GM19395 (cell line): ENCODE results near the gene KRTAP5-4.
"Not testable (repeated sequence)": the region's sequence is repeated elsewhere in the genome, so short reads cannot be mapped to it uniquely, and the experiment has no call there.

Source experiments
- ATAC-seq: cut with Tn5 transposase; IDR thresholded peaks from one replicate; pipeline ENCODE4 v1.9.1; 2021; ENCODE audit warnings: mild to moderate bottlenecking, moderate library complexity; ENCODE audit not compliant: unreplicated experiment

KRTAP5-4 gene

DNA sequence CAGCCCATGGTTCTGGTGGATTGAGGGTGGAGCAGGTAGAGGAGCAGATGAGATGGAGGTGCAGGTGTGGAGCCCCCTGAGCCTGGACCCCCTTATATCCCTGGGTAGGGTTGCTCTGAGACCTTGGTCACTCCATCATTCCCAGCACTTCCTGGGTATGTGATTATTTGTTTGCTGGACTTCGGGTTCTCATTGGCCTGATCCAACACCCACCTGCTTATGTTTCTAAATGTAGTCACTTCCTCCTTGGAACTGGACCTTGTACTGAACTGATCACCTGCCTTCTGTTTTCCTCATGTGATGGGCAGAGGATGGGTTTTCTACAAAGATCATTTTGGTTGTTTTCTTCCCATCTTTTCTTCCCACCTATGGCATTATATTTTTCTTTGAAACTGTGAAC is at the start of gene KRTAP5-4:
KRTAP5-4 (minus strand) TSS at position 53 of the 400 bp plus-strand sequence; CDS start at position 8, 45 bp downstream.
- ATAC-seq = no peak

- no peak for ATAC-seq
Observed at GRCh38 chr11:1671658-1672057, 49.7 kb upstream of the KRTAP5-4 start.

GRCh38 chr11:1670905-1671371 is 49.0 kb upstream of the KRTAP5-4 start:
- no peak for ATAC-seq

- not testable (repeated sequence) for ATAC-seq
Observed at GRCh38 chr11:1670457-1670856, 48.5 kb upstream of the KRTAP5-4 start.

DNA sequence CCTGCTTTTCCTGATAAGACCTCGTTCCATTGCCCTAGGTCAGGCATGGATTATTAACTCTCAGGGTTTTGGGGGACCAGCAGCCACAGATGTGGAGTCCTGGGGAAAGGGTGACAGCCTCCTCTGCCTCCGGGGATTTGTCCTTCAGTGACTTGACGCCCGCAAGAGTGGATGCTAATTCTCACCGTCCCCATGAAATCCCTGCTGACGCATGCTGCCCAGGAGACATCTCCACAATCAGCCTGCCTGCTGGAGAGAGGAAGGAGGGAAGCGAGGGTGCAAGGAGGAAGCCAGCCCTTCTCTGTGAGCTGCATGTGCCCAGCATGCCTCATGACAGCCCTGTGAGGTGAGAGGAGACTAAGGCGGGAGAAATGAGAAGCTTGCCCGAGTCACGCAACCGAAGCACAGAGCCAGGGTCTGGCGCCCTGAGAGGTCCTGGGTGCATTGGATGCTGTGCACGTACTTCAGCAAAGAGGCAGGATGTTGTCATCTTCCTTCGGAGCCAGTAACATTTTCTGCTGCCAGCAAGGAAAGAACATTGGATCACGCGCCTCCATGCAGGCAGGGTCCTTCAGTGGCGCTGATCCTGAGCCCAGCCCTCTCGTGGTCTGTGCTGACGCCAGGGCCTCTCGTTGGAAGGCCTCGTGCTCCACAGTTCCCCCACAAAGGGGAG is 47.7 kb upstream of the KRTAP5-4 start:
- ATAC-seq = no peak

DNA sequence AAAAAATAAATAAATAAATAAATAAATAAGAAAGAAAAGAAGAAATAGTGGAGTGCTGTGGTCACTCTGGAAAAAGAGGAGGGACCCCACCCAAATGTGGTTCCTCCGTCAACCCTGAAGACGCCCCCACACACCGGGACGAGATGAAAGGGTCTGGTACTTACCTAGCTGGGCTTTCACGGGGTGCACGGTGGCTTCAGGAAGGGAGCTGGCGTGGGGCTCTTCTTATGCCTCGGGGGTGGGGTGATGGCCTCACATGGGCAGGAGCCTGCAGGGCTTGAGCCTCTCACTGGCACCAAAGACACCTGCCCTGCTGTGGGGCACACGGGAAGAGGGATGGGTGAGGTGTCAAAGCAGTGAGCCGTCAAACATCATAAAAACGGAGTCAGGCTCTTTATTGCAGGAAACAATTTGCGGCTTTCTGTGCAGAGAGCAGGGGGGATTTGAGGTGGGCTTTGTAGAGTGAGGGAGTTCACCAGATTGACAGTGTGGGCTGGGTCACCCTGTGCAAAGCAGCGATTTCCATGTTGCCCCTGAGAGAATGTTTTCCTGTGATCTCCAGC is 47.1 kb upstream of the KRTAP5-4 start:
- ATAC-seq = no peak

DNA sequence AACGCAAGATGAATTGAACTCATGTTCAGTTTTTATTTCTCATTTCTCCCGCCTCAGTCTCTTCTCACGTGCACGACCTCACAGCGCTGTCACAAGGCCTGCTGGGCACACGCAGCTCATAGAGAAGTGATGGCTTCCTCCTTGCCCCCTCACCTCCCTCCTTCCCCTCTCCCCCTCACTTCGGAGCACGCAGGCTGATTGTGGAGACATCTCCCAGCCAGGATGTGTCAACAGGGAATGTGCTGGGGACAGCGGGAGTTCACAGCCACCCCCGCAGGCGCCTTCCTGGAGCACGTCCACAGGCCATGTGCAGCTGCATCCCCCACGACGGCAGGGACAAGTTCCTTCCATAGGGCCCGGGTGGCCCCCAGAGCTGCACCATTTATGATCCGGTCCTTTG is 46.0 kb upstream of the KRTAP5-4 start:
- no peak for ATAC-seq

DNA sequence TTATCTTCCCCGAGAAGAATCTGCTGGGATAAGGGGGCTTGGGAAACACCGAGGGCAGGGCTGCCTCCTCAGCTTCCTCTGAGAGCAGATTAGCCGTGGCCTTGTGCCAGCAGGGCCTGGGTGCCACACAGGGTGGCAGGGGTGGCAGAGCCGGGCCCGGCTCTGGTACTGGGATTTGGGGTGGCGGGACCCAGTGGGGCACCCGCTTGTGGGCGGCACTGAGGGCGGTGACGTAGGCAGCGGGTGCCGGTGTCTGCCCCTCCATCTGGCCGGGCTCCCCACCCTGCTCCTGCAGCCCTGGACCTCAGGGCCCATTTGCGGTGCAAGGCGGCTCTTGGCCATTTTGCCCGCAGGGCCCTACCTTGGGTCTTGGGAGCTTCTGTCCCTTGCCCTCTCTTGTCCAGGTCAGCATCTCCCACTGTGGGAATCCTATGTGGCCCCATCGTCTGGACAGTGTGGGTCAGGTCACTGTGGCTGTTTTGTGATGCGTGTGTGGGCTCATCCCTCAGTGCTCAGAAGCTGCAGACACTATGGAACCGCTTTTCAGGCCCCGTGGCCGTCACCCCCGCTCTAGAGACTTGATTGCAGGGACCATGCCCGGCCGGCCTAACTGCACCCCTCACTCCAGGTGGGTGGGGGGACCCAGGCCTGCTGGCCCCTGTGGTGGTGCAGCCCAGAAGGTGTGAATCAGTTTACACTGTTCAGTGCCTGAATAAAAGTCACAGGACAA is 45.3 kb upstream of the KRTAP5-4 start:
- ATAC-seq = no peak

DNA sequence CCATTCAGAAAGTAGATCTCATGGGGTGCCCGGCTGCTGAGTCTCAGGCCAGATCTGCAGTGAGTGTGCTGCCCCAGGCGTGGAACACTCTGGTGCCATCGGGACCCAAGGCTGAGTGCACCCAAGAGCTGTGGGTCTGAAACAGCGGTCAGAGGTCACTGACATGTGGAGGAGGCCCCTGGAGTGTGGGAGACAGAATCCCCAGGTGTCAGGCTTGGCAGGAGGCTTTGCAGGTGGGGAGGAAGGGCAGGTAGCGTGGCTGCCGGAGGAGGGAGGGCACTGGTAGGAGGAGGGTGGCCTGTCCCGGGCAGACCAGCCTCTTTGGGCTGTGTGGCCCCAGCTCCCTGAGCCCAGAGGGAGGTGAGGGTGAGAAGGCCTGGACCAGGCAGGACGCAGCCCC is 43.4 kb upstream of the KRTAP5-4 start:
- ATAC-seq = no peak

GRCh38 chr11:1662699-1663283 is 40.9 kb upstream of the KRTAP5-4 start:
- not testable (repeated sequence) for ATAC-seq

DNA sequence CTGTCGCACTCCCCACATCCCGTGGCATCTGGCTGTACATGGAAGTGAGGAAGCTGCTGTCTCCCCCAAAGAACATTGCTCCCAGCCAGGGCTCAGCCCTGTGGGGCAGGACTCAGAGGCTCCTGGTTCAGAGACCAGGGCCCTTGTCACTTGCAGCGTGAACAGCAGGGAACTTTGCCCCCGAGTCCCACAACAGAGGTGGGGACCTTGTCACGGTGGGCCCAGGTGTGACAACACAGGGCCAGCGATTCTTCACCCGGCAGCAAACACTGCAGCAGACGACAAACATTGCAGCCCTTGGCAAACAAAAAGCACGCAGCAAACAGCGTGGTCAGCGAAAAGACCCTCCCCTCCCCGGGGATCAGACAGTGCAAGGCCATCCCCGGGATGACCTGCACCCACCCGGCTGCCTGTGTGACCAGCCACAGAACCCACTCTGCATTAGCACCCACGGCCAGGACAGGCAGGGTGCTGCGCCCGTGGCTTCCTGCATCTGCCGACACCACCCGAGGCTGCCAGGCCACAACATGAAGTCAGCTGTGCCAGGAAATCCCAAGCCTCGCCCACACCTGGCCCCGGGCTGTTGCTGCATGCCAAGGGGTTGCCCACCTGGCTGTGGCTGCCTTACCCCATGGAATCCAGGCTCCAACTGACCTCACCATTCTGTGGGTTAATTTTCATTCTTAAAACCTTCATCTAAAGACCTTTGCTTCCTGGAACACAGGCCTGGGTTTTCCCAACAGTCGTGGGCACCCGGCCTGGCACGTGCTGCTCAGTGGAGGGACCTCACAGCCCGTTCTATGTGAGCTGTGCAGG is 39.7 kb upstream of the KRTAP5-4 start:
- ATAC-seq = not testable (repeated sequence)

- no peak for ATAC-seq
Observed at GRCh38 chr11:1660111-1660867, 38.4 kb upstream of the KRTAP5-4 start.

DNA sequence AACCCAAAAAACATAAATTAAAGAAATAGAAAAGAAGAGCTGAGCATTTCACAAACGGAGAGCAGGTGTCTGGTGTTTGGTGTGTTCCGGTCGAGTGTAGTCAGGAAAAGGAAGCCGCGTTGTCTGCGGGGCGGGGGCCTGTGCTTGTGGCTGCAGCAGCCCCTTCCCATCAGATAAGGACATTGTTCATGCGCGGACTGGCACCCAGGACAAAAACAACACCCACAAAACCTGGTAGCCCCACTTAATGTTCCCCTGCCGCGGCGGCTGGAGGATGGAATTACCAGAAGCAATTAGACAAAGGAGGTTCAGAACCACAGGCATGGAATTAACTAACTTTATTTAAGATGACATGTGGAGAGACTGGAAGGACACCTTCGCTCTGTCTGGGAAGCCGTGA is 37.6 kb upstream of the KRTAP5-4 start:
- ATAC-seq = no peak

- no peak for ATAC-seq
Observed at GRCh38 chr11:1656670-1657069, 34.7 kb upstream of the KRTAP5-4 start.

GRCh38 chr11:1656061-1656441 is 34.1 kb upstream of the KRTAP5-4 start:
- no peak for ATAC-seq

- no peak for ATAC-seq
Observed at GRCh38 chr11:1655168-1656060, 33.5 kb upstream of the KRTAP5-4 start.

- no peak for ATAC-seq
Observed at GRCh38 chr11:1654388-1655167, 32.6 kb upstream of the KRTAP5-4 start.
